Measurements from ENCODE around the gene DENND1A.

The DENND1A gene

GRCh38 chr9:123686131-123686828 is 243.6 kb downstream of the DENND1A start:
- DNase-seq (ENCODE audit: low read depth in 2 of 2): no peak

DNA sequence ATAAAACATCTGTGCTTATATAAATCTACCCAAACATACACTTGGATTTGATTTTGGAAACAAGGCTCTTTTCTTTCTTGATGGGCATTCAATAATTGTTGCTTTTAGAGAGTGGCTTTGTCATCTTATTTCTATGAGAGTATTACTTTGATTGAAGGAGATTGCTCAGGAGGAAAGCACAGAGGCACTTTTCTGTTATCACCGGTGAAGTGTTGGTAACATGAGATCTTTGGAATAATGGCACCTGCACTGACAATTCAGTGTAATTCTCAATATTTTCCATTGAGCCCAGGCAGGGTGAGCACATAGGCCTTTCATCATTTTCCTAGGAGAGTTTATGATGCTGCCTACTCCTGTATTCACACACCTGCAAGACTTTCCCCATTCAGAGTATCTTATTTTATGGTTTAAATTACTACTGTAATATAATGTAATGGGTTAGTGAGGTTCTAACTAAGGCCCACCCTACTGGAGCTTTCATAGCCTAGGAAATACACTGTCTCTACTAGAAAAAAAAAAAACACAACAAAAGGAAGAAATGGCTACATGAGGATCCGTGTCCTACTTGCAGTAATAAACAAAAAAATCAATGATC is 244.3 kb downstream of the DENND1A start:
- DNase-seq (ENCODE audit: low read depth in 2 of 2): no peak

GRCh38 chr9:123684393-123685149 is 245.4 kb downstream of the DENND1A start:
- no peak for DNase-seq (ENCODE audit: low read depth in 2 of 2)

GRCh38 chr9:123682746-123683145 is 247.2 kb downstream of the DENND1A start:
- DNase-seq (ENCODE audit: low read depth in 2 of 2): no peak

- no peak for DNase-seq (ENCODE audit: low read depth in 2 of 2)
These were observed 249.6 kb downstream of the DENND1A start for GRCh38 chr9:123680352-123680751.

DNA sequence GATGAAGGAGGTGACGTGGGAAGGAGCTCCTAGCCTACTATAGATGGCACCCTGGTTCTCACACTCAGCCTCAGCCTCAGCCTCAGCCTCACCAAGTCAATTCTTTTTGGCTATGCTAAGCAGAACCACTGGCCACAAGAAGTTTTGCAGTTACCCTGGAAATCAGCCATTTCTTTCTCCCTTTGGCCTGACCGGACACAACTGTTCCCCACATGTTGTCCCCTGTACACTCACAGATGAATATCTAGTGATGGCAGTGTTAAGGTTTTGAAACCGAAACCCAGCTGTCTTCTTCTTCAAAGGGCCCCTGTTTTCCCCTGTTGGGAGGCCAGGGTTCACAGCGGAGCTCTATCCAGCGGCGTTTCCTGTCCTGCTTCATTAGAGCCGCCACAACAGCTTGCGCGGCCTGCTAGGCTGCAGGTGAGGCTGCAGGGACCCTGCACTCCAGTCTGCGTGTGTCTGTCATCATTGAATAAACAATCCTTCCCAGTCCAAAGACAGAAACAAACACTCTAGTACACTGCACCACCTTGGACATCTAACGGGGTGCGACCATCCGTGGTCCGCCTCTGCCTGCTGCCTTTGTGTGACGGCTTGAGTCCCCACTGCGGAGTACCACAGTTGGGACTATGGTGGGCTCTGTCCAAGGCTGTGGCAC is 250.5 kb downstream of the DENND1A start:
- DNase-seq (ENCODE audit: low read depth in 2 of 2): no peak

DNA sequence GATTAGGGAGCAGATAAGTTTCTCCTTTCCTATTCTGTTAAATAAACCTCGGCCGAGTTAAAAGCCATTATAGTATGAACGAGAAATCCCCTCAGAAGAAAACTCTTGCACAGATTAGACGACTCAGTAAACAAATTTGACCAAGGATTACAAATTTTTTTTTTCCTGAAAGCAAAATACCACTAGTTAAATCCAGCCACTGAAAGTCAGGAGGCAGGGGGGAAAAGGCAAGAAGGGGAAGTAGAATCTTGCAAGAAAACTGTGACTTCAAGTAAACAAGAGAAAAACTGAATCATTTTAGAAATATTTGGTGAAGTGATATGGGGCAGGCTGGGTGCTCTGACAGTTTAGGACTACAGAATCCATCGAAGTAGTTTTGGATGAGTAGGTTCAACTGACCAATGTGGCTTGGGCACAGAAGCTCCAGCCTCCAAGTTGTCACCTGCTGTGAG is 251.0 kb downstream of the DENND1A start:
- no peak for DNase-seq (ENCODE audit: low read depth in 2 of 2)

GRCh38 chr9:123678038-123678877 is 251.7 kb downstream of the DENND1A start:
- no peak for DNase-seq (ENCODE audit: low read depth in 2 of 2)

DNA sequence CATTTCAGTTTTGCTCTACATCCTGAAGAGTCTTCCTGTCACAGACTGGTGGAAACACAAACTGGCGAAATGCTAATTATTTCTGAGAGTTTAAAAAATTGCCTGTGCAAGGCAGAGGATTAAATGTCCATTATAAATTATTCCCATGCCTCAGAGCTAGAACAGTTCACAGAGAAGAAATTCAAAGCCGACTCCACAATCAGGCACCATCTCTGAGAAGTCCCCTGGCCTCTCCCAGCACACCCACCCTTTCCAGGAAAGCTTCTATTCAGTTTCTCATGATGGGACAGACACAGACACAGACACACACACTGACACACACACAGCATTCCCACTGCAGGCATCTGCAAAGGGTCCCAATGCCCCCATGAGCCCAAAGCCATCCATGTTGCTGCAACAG is 253.1 kb downstream of the DENND1A start:
- no peak for DNase-seq (ENCODE audit: low read depth in 2 of 2)

GRCh38 chr9:123669346-123669745 is 260.6 kb downstream of the DENND1A start:
- DNase-seq (ENCODE audit: low read depth in 2 of 2): no peak

DNA sequence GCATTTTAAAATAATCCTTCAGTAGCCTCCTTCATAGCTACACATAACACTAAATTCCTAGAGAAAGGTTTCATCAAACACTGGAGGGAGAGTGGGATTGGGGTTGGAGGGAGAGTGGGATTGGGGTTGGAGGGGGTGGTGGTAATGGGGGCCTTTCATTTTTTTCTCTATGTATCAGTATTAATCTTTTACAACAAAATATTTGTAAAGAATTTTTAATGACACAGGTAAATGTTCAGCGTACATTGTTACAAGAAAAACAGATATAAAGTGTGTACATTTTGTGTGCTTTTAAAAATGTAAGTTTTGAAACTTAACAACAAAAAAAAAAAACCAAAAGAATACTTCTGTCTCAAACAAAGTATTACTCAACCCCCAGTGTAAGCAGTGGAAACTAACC is 266.4 kb downstream of the DENND1A start:
- no peak for DNase-seq (ENCODE audit: low read depth in 2 of 2)

- no peak for DNase-seq (ENCODE audit: low read depth in 2 of 2)
These were observed 267.7 kb downstream of the DENND1A start for GRCh38 chr9:123662057-123662776.

DNA sequence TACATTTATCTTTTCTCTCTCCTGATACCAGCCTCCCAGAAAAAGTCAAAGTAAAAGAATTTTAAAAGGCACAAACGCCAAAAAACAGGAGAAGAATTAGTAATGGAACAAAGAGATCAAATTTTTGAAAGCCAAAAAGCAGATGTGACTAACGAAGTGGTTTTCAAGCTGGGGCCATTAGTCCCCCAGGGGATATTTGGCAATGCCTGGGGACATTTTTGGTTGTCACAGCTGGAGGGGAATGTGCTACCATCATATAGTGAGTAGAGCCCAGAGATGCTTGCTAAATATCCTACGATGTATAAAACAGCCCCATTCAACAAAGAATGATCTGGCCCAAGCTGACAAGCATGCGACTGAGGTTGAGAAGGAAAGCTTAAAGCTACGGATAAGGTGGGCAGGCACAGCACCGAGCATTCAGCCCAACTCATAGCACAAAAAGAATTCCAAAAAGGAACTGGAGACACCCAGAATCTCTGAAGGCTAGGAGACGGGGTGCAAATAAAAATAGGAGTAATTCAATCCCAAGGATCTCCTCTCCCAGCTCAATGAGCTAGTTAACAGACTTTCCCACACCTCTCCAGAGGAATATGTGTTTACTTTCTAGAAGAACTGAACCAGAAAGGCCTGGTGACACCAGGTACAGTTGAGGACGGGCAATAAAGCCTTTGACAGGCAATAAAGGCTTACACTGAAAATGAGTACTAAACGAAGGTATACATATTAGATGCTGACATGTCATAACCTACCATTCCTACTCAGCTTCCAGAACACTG is 269.0 kb downstream of the DENND1A start:
- DNase-seq (ENCODE audit: low read depth in 2 of 2): no peak

GRCh38 chr9:123659358-123659757 is 270.6 kb downstream of the DENND1A start:
- no peak for DNase-seq (ENCODE audit: low read depth in 2 of 2)

GRCh38 chr9:123658792-123659191 is 271.1 kb downstream of the DENND1A start:
- no peak for DNase-seq (ENCODE audit: low read depth in 2 of 2)

- no peak for DNase-seq (ENCODE audit: low read depth in 2 of 2)
These were observed 272.0 kb downstream of the DENND1A start for GRCh38 chr9:123657941-123658340.

DNA sequence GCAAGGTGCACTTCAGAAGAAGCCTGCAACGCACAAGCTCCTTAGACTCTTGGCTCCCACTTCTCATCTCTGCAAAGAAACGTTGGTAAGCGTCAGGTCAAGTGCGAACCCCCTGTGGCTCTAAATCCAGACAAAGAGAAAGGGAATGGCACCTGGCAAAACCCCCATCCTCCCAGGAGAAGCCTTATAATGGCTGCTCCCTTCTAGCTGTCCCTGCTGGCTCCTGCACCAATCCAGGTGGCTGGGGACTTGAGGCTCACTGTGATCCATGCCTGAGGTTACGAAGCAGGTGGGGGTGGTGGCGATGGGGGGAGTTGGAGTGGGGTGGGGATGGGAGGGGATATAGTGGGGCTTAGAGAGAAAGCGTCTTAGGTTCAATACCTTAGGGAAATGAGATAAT is 272.8 kb downstream of the DENND1A start:
- DNase-seq (ENCODE audit: low read depth in 2 of 2): no peak

- DNase-seq (ENCODE audit: low read depth in 2 of 2): no peak
These were observed 273.4 kb downstream of the DENND1A start for GRCh38 chr9:123656565-123656964.

DNA sequence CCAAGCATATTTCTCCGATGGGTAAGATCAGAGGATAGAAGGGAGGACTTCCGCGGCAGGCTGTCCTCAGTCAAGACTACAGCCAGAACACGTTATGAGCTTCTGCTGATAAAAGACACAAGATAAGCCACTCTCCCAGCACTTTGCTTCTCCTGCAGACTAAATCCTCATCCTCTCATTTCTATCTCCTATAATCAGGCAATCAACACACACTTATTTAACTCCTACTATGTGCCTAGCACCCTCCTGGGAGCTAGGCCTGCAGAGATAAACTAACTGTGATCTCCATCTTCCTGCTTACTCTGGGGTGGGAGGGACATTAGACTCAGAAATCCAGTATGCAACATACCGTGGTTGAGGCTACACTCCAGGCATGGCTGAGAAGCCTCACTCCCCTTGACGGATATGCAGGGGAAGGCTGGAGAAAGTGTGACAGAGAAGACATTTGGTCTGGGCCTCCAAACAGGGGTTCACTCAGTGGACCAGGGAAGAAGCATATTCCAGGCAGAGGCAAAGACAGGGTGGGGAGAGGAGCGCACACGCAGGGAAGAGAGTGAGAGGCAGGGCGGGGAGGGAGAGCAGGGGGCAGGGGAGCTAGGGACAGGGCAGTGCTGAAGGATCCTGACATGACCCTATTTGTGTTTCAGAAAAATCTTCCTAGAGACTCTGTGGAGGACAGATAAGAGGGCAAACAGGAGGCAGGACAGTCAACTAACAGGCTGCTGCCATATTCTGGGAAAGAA is 274.1 kb downstream of the DENND1A start:
- no peak for DNase-seq (ENCODE audit: low read depth in 2 of 2)

Measured in stimulated activated CD8-positive, alpha-beta memory T cell treated with anti-CD3 and anti-CD28 coated beads, Interleukin-2, amount 100 ng/mL, for 48 hours (primary cell).